Mucosa of gallbladder (tissue), 1 donor: ENCODE data around the gene VPS4B. TPM values are rescaled to one million over a fixed set of nuclear protein-coding genes. Genes with fewer than 3 reads are reported as not detected.
"Not testable (repeated sequence)": the region's sequence is repeated elsewhere in the genome, so short reads cannot be mapped to it uniquely, and the experiment has no call there.

Experiments
- DNase-seq: peaks from one replicate; pipeline ENCODE4 v3.0.0-alpha.2; 2020; ENCODE audit warnings: low spot score
- total RNA-seq: library from RNA; stranded (reverse); gene quantifications from one replicate; pipeline ENCODE4 v1.2.1, GENCODE V29; 2021
- donor health status: DM: no; HTN: no; CAD: no.

The VPS4B gene
- total RNA-seq, 1 donor from 2014 or later: 80.5 TPM

DNA sequence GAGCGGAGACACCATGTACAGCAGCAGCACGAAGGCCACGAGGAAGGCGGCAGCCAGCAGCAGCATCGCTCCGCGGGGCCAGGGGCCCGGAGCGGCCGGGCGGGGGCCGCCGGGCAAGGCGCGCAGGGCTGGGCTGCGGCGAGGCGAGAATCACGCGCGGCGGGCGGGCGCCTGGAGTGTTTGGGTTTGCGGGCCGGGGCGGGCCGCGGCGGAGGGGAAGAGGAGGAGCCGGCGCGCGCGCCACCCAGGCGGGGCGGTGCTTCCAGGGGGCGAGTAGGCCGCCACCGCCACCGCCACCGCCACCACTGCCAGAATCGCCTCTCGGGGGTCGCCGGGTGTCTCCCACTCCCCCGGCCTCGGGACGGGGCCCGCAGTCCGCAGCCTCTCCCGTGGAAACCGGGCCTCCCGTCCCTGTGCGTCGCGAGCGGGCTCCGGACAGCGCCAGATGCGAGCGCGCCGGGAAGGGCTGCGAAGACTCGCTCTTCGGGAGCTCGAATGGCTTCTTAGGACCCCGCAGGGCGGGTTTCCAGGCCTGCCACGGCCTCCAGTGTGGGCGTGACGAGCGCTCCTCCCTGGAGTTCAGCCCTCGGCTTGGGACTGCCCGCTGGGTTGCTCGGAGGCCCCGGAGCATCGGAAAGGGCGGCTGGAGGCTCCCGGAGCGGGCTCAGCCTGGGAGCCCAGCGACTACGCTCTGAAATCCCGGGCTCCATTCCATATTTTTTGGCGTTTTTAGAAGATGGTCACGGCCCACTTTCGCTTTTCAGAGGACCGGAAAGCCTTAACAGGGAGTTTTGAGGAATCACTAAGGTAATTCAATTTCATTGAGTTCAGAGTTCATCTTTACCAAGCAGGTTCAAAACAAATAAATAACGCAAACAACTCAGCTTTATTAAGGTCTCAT, 55.0 kb downstream of the VPS4B start, which contains the start of gene KDSR:
KDSR (minus strand) TSS at position 154 of the 901 bp plus-strand sequence; CDS start at position 66, 88 bp downstream.
- peak; percentile 96 for DNase-seq

- peak; percentile 50 for DNase-seq
These were observed 55.8 kb downstream of the VPS4B start for GRCh38 chr18:63366213-63367052.

GRCh38 chr18:63365876-63366212, 56.4 kb downstream of the VPS4B start:
- DNase-seq: no peak

DNA sequence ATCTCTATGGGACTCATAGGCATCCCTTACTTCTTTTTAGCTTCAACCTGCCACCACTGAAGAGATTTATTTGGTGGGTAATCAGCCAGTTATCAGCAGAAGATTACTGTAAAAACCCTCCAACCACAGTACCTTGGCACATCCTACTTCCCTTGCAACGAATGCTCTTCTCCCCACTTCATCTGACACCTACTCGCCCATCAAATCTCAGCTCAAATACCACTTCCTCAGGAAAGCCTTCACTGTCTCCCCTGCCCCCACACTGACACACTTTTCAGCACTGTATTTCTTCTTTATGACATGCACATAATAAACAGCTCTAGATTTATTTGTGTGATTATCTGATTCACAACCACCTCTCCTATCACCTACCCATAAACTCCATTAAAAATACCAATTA, 58.3 kb downstream of the VPS4B start:
- DNase-seq: no peak

DNA sequence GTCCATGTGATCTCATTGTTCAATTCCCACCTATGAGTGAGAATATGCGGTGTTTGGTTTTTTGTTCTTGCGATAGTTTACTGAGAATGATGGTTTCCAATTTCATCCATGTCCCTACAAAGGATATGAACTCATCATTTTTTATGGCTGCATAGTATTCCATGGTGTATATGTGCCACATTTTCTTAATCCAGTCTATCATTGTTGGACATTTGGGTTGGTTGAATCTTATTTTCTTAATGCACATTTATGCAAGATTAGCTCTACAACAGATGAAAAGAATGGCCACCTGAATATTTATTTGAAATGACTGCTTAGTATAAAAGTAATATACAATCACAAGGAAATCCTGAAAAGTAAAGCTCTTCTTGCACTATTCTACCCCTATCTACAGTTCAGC, 58.9 kb downstream of the VPS4B start:
- not testable (repeated sequence) for DNase-seq

DNA sequence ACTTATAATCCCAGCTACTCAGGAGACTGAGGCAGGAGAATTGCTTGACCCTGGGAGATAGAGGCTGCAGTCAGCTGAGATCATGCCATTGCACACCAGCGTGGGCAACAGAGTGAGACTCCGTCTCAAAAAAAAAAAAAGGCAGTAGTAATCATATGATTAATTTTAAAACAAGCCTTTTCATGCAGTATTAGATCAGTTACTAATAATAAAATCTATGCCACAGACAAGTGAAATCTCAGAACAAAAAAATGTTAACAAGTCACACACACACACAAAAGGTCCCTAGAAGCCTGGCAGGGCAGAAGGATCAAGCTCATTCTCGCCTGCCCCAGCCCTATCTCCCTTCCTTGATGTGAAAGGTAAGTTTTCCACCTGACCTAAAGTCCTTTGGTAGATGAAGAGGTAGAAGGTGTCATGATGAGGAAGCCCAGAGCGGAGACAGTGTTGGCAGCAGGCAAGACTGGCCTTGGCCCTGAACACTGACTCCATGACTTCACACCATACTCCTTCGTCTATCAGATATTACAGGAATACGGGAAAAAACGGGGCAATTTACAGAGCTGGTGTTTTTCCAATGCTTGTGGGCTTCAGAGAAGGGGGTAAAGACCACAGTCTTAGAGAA, 65.9 kb downstream of the VPS4B start:
- no peak for DNase-seq

GRCh38 chr18:63350230-63350629, 72.0 kb downstream of the VPS4B start:
- DNase-seq: no peak

GRCh38 chr18:63348508-63349136, 73.7 kb downstream of the VPS4B start:
- DNase-seq: no peak

- no peak for DNase-seq
These were observed 75.6 kb downstream of the VPS4B start for GRCh38 chr18:63346480-63347183.

- no peak for DNase-seq
These were observed 76.2 kb downstream of the VPS4B start for GRCh38 chr18:63346031-63346430.

DNA sequence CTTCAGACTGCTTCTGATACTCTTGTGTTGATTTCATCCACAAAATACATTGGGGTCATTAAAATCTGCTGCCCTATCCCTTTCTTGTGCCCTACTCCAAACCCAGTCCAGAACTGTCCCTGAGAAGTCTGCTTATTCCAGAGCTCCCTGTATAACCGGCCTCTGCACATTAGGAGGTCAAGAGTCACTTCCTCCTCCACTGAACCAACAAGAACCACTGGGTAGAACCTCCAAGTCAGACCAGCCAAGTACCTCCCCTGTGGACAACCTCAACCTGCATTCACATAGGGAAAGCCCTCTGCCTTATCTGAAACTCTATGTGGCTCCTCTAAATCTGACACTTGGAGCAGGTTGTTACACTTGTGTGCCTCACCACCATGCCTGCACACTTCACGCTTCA, 77.4 kb downstream of the VPS4B start:
- no peak for DNase-seq

DNA sequence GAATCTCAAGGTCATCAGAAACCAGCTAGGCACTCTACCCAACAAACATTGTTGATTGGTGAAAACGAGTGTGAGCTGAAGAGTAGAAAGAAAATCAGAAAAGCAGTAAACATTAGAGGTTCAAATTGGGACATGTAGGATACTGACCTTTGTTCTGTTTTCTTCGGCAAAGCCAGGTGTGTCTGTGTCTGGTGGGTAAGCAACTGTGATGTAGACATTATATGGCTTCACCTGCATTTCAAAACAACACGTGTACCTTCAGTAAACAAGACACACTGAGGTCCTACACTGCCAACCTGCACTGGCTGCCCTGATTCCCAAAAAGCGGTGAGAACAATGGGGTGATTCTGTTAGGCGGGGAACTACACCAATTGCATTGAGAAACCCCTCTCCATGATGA, 78.0 kb downstream of the VPS4B start:
- no peak for DNase-seq

- DNase-seq: no peak
These were observed 80.1 kb downstream of the VPS4B start for GRCh38 chr18:63342206-63342605.

DNA sequence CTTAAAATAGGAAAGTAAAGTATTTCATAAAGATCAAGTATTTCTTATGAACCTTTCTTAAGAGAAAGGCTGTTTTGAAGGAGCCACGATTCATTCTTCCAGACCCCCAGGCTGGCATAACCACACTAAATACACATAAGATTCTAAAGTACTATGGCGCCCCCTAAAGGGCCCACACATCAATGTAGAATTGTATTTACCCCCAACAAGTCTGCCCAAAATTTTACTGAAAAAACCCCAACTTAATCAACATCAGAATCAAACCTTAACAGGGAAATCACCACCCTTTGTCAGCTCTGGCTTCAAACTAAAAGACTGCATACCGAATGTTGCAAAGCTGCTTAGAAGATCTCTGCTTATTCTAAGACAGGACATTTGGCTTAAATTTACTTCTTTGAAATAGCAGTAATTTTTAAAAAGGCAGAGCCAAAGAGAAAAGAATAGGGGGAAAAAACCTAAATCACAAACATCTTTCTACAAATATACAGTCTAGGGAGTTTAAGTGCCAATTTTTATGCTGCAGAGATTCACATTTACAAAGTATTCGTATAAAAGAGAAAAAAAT, 82.3 kb downstream of the VPS4B start:
- DNase-seq: no peak

Other genes with a start within 250 kb of the VPS4B start
- gene BCL2, start 102.7 kb downstream of the VPS4B start, total RNA-seq: 18.5 TPM
- gene KDSR, start 55.3 kb downstream of the VPS4B start, total RNA-seq: 59.4 TPM
- 0.14 TPM for gene SERPINB5, start 54.5 kb upstream of the VPS4B start, total RNA-seq
- gene SERPINB12, start 119.9 kb upstream of the VPS4B start, total RNA-seq: not detected
- not detected for gene SERPINB13, start 164.9 kb upstream of the VPS4B start, total RNA-seq
- gene SERPINB4, start 221.8 kb upstream of the VPS4B start, total RNA-seq: not detected
- gene SERPINB3, start 239.4 kb upstream of the VPS4B start, total RNA-seq: not detected